PC-9 (cell line): Measurements from ENCODE around the gene IL1RL2. TPM values are rescaled to one million over a fixed set of nuclear protein-coding genes. Genes with fewer than 3 reads are reported as not detected.

Experiments used
- BruUV-seq: library from RNA; stranded (reverse); fragments of 400-500 nt; replicated peaks from 2 replicates; lab custom pipeline; 2021; lab: Mats Ljungman, UMichigan
- CTCF ChIA-PET: fragments of 300-600 bp; sonication (Branson Sonifier 250); formaldehyde crosslinking; loops from one replicate; lab custom pipeline; 2022; ENCODE audit warnings: antibody characterized with exemption; lab: Charles Lee
- POLR2A ChIA-PET: fragments of 300-600 bp; sonication (Branson Sonifier 250); formaldehyde crosslinking; loops from one replicate; lab custom pipeline; 2022; ENCODE audit warnings: antibody characterized with exemption; ENCODE audit not compliant: unreplicated experiment; lab: Charles Lee
- DNase-seq, 2 experiments: peaks; one replicate each; pipeline versions ENCODE4 v3.0.0 to v3.0.0-alpha.2; 2015 to 2022; ENCODE audit warnings: mixed read lengths in 1 of 2
- H2AFZ ChIP-seq: fragments of 200-600 bp; sonication (generic); 2 replicates; pipeline ENCODE4 v1.8.1; 2017; ENCODE audit warnings: antibody characterized with exemption
- H3F3A ChIP-seq: fragments of 200-600 bp; sonication (generic); 2 replicates; pipeline ENCODE4 v1.8.1; 2017; ENCODE audit warnings: antibody characterized with exemption, mild to moderate bottlenecking, low read depth; ENCODE audit not compliant: insufficient read depth
- H3K27ac ChIP-seq: fragments of 200-600 bp; sonication (generic); 2 replicates; pipeline ENCODE4 v1.6.1; 2016; ENCODE audit warnings: mixed run types
- H3K27me3 ChIP-seq: fragments of 200-600 bp; sonication (generic); 2 replicates; pipeline ENCODE4 v1.6.1; 2016; ENCODE audit warnings: low read depth, mixed run types; ENCODE audit not compliant: insufficient read depth
- H3K36me3 ChIP-seq: fragments of 200-600 bp; sonication (generic); 2 replicates; pipeline ENCODE4 v1.6.1; 2016; ENCODE audit warnings: low read depth, mixed run types
- H3K4me1 ChIP-seq: fragments of 200-600 bp; sonication (generic); replicated peaks from 2 replicates; pipeline ENCODE4 v1.6.1; 2016; ENCODE audit warnings: mixed run types; ENCODE audit not compliant: insufficient read depth
- H3K4me2 ChIP-seq: fragments of 200-600 bp; sonication (generic); 2 replicates; pipeline ENCODE4 v1.6.1; 2017; ENCODE audit warnings: mixed run types
- H3K4me3 ChIP-seq: fragments of 200-600 bp; sonication (generic); 2 replicates; pipeline ENCODE4 v1.6.1; 2016; ENCODE audit warnings: mixed run types
- H3K79me2 ChIP-seq: fragments of 200-600 bp; sonication (generic); 2 replicates; pipeline ENCODE4 v1.6.1; 2017; ENCODE audit warnings: low read depth, mixed run types
- H3K9me2 ChIP-seq: fragments of 200-600 bp; sonication (generic); 2 replicates; pipeline ENCODE4 v1.8.1; 2017; ENCODE audit warnings: mild to moderate bottlenecking; ENCODE audit not compliant: insufficient read depth
- H3K9me3 ChIP-seq: fragments of 200-600 bp; sonication (generic); 2 replicates; pipeline ENCODE4 v1.8.1; 2016; ENCODE audit warnings: low read depth; ENCODE audit not compliant: insufficient read depth
- H4K20me1 ChIP-seq: fragments of 200-600 bp; sonication (generic); 2 replicates; pipeline ENCODE4 v1.8.1; 2017; ENCODE audit not compliant: insufficient read depth
- CTCF ChIP-seq: fragments of 200-600 bp; sonication (generic); conservative IDR thresholded peaks from 2 replicates; pipeline ENCODE4 v1.6.1; 2017; ENCODE audit warnings: mixed run types, antibody characterized with exemption, mild to moderate bottlenecking, moderate library complexity
- EZH2 ChIP-seq: fragments of 200-600 bp; sonication (generic); IDR thresholded peaks from 2 replicates; pipeline ENCODE4 v1.8.0; 2017; ENCODE audit warnings: antibody characterized with exemption, low read depth
- intact Hi-C: fragments of 100-400 bp; cut with micrococcal nuclease; formaldehyde crosslinking; loops from one replicate; pipeline ENCODE4 v1.10.0; 2022; ENCODE audit not compliant: unreplicated experiment
- total RNA-seq: library from RNA; stranded (reverse); gene quantifications from 2 replicates; pipeline ENCODE4 v1.2.3, GENCODE V29; 2021

Gene IL1RL2
- total RNA-seq, 1 experiment from 2014 or later = 1.9 TPM

- Histone ChIP-seq H3K27me3 (no peaks in the 10 kb centered on the region), H3K4me2 (no peak overlapping the region), H3K79me2 (no peaks in the 10 kb centered on the region), H3K27ac (no peak overlapping the region), H4K20me1 (no peaks in the 10 kb centered on the region), H3K36me3 (no peaks in the 10 kb centered on the region), H3K9me2 (no peaks in the 10 kb centered on the region), H3K9me3 (no peaks in the 10 kb centered on the region), H3K4me3 (no peak overlapping the region), H3F3A (0 out of 2 replicates have a peak, but pooled peaks cover 3% of the 10 kb centered on the region), H3K4me1 (peaks cover 17% of the 10 kb centered on the region), H2AFZ (no peak overlapping the region)
- ChIA-PET CTCF (no interaction called here), POLR2A (interaction anchor here (0.6 kb wide), 1 partner anchor 183 kb away, joined by 3 read pairs; no protein-coding TSS in a partner anchor)
- intact Hi-C loops = loop anchor here (5.0 to 10.0 kb wide), 2 partner anchors 364 to 452 kb away; partner anchors contain the start of gene SLC9A2
- no TSS peak for BruUV-seq
- TF ChIP-seq EZH2 = no peak
- TF ChIP-seq CTCF = no peak
- no peak for DNase-seq
These were observed 66.4 kb downstream of the IL1RL2 start for GRCh38 chr2:102253140-102253752.

- no peaks in the 10 kb centered on the region for H3K79me2 ChIP-seq
- POLR2A ChIA-PET = interaction anchor here (0.6 kb wide), 1 partner anchor 184 kb away, joined by 3 read pairs; no protein-coding TSS in a partner anchor
- no peak overlapping the region for H3K4me2 ChIP-seq
- H3K36me3 ChIP-seq = no peaks in the 10 kb centered on the region
- H3K9me2 ChIP-seq = no peaks in the 10 kb centered on the region
- no TSS peak for BruUV-seq
- H3K27ac ChIP-seq = no peak overlapping the region
- no peaks in the 10 kb centered on the region for H3K9me3 ChIP-seq
- TF ChIP-seq EZH2 (no peak), CTCF (0 out of 2 replicates have a peak, but pooled peaks have one; percentile 35)
- H3F3A ChIP-seq = peaks cover 4% of the 10 kb centered on the region; the same call in 1 of the 2 replicates
- DNase-seq = no peak
- CTCF ChIA-PET = no interaction called here
- peaks cover 22% of the 10 kb centered on the region for H3K4me1 ChIP-seq
- H3K27me3 ChIP-seq = no peaks in the 10 kb centered on the region
- no peak overlapping the region for H2AFZ ChIP-seq
- no peaks in the 10 kb centered on the region for H4K20me1 ChIP-seq
- intact Hi-C loops = loop anchor here (5.0 to 10.0 kb wide), 2 partner anchors 364 to 451 kb away; partner anchors contain the start of gene SLC9A2
- no peak overlapping the region for H3K4me3 ChIP-seq
These were observed 66.9 kb downstream of the IL1RL2 start for GRCh38 chr2:102253753-102254150.

- no peaks in the 10 kb centered on the region for H3K9me2 ChIP-seq
- BruUV-seq = no TSS peak
- no peak overlapping the region for H3K4me3 ChIP-seq
- no peaks in the 10 kb centered on the region for H4K20me1 ChIP-seq
- ChIA-PET POLR2A (no interaction called here), CTCF (interaction anchor here (0.5 kb wide), 1 partner anchor 783 kb away, joined by 4 read pairs; no protein-coding TSS in a partner anchor)
- peaks cover 10% of the 10 kb centered on the region; the same call in 1 of the 2 replicates for H3F3A ChIP-seq
- no peaks in the 10 kb centered on the region; the same call in 1 of the 2 replicates for H3K36me3 ChIP-seq
- TF ChIP-seq EZH2 (no peak), CTCF (no peak)
- H3K4me2 ChIP-seq = no peak overlapping the region
- H2AFZ ChIP-seq = no peak overlapping the region
- H3K9me3 ChIP-seq = peaks cover 9% of the 10 kb centered on the region; the same call in 1 of the 2 replicates
- H3K4me1 ChIP-seq = peaks cover 27% of the 10 kb centered on the region
- no peaks in the 10 kb centered on the region for H3K27me3 ChIP-seq
- H3K27ac ChIP-seq = no peak overlapping the region
- intact Hi-C loops = loop anchor here (10.0 kb wide), 1 partner anchor 449 kb away; no protein-coding TSS in a partner anchor
- no peaks in the 10 kb centered on the region for H3K79me2 ChIP-seq
- DNase-seq = no peak
These were observed 69.5 kb downstream of the IL1RL2 start for GRCh38 chr2:102256276-102256675.
